Measurements from ENCODE around the gene ABHD17B. TPM values are rescaled to one million over a fixed set of nuclear protein-coding genes. Genes with fewer than 3 reads are reported as not detected.

Gene ABHD17B
- total RNA-seq, 2 donors from 2014 or later: 15.4 to 16.2 TPM

DNA sequence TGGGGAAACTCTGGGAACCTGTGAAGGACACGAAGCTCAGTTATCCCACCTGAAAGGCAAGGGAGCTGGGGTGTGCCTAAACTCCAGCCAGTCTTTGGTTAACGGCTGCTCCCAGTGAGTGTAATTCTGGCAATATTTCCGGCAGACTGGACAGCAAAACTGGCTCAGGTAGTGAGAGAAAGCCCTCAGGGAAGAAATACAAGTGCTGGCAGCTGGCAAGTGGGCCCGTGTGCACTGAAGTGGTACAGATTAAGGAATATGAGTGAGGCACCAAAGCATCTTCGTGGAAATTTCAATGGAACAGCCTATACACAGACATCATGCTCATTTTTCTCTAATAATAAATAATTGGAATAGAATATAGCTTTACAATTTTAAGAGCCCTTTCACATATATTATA lies 56.2 kb downstream of the ABHD17B start:
- Mint-ChIP-seq H3K27ac (no peak overlapping the region), H3K27me3 (ENCODE audit: low read depth) (no peaks in the 10 kb centered on the region)
- no peak for DNase-seq

DNA sequence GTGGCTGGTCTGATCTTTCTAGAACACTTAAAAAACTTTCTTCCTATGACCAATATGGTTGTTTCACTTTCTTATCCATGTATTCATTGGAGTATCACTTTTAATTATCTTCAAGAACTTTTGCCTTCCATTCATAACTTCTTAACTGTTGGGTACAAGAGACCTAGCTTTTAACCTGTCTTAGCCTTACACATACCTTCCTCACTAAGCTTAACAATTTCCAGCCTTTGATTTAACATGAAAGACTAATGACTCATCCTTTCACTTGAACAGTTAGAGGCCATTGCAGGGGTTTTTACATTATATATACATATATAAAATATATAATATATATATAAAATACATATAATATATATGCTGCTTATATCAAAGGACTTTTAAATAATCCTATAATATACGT lies 57.9 kb downstream of the ABHD17B start:
- H3K4me1 Mint-ChIP-seq (ENCODE audit: low read depth): peaks cover 22% of the 10 kb centered on the region
- H3K36me3 Mint-ChIP-seq (ENCODE audit: insufficient read depth in 2 of 2): no peaks in the 10 kb centered on the region
- no peak overlapping the region for H3K4me3 Mint-ChIP-seq
- peaks cover 0 to 3% of the 10 kb centered on the region in 2 donors for H3K9me3 Mint-ChIP-seq
- H3K27ac Mint-ChIP-seq: no peak overlapping the region
- DNase-seq: no peak
- ATAC-seq (replicated peaks in 1 of 2): peak; percentile 80 to 89
- no peaks in the 10 kb centered on the region for H3K27me3 Mint-ChIP-seq (ENCODE audit: low read depth)

More for the DNA sequence above, 56.2 kb downstream of the ABHD17B start:
- no peak for ATAC-seq (replicated peaks in 1 of 2)
- peaks cover 37% of the 10 kb centered on the region for H3K4me1 Mint-ChIP-seq (ENCODE audit: low read depth)
- H3K4me3 Mint-ChIP-seq: no peak overlapping the region
- H3K36me3 Mint-ChIP-seq (ENCODE audit: insufficient read depth in 2 of 2): peaks cover 4 to 5% of the 10 kb centered on the region in 2 donors
- peaks cover 2 to 4% of the 10 kb centered on the region in 2 donors for H3K9me3 Mint-ChIP-seq

DNA sequence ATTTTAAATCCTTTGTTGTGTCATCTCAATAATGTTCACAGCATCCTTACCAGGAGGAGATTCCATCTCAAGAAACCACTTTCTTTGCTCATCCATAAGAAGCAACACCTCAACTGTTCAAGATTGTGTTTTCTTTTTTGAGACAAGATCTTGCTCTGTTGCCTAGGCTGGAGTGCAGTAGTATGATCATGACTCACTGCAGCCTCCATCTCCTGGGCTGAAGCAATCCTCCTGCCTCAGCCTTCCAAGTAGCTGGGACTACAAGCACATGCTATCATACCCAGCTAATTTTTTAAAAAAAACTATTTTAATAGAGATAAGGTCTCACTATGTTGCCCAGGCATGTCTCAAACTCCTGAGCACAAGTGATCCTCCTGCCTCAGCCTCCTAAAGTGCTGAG lies 60.0 kb downstream of the ABHD17B start:
- Mint-ChIP-seq H3K27ac (no peak overlapping the region), H3K4me1 (ENCODE audit: low read depth) (peaks cover 18% of the 10 kb centered on the region), H3K36me3 (ENCODE audit: insufficient read depth in 2 of 2) (no peaks in the 10 kb centered on the region), H3K4me3 (no peak overlapping the region), H3K27me3 (ENCODE audit: low read depth) (no peaks in the 10 kb centered on the region), H3K9me3 (peaks cover 0 to 3% of the 10 kb centered on the region in 2 donors)
- no peak for ATAC-seq (replicated peaks in 1 of 2)
- DNase-seq: no peak

- ATAC-seq (replicated peaks in 1 of 2) (no peak), DNase-seq (no peak)
- Mint-ChIP-seq H3K4me3 (no peak overlapping the region), H3K9me3 (peaks cover 0 to 3% of the 10 kb centered on the region in 2 donors), H3K27ac (no peak overlapping the region), H3K4me1 (ENCODE audit: low read depth) (peaks cover 3% of the 10 kb centered on the region), H3K36me3 (ENCODE audit: insufficient read depth in 2 of 2) (no peaks in the 10 kb centered on the region), H3K27me3 (ENCODE audit: low read depth) (no peaks in the 10 kb centered on the region)
Measured at GRCh38 chr9:71847892-71848291, 63.1 kb downstream of the ABHD17B start.

GRCh38 chr9:71844808-71845207 lies 66.2 kb downstream of the ABHD17B start:
- no peaks in the 10 kb centered on the region for H3K4me1 Mint-ChIP-seq (ENCODE audit: low read depth)
- H3K27ac Mint-ChIP-seq: no peak overlapping the region
- DNase-seq (no peak), ATAC-seq (replicated peaks in 1 of 2) (no peak)
- no peak overlapping the region for H3K4me3 Mint-ChIP-seq
- no peaks in the 10 kb centered on the region for H3K27me3 Mint-ChIP-seq (ENCODE audit: low read depth)
- no peaks in the 10 kb centered on the region for H3K36me3 Mint-ChIP-seq (ENCODE audit: insufficient read depth in 2 of 2)
- peaks cover 0 to 4% of the 10 kb centered on the region in 2 donors for H3K9me3 Mint-ChIP-seq

DNA sequence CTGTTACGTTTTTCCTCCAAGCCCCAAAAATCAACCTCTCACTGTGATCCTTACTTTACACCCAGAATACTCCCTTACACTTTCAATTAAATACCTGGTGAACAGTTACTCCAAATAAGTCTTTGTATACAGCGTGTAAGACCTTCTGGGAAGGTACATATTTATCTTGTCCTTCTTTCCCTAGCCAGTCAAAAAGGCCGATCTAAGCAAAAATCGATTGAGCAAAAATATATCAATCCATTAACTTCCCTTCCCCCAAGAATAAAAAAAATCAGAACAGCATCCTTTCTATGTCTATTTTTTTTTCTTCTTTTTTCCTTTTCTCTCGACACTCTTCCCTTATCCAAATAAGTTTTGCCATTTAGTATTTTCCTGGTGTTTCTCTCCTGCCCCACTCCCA lies 71.3 kb downstream of the ABHD17B start:
- peaks cover 0 to 1% of the 10 kb centered on the region in 2 donors for H3K9me3 Mint-ChIP-seq
- no peaks in the 10 kb centered on the region for H3K4me1 Mint-ChIP-seq (ENCODE audit: low read depth)
- H3K27ac Mint-ChIP-seq: no peak overlapping the region
- ATAC-seq (replicated peaks in 1 of 2) (no peak), DNase-seq (no peak)
- peaks cover 3 to 4% of the 10 kb centered on the region in 2 donors for H3K36me3 Mint-ChIP-seq (ENCODE audit: insufficient read depth in 2 of 2)
- H3K4me3 Mint-ChIP-seq: no peak overlapping the region
- H3K27me3 Mint-ChIP-seq (ENCODE audit: low read depth): no peaks in the 10 kb centered on the region

GRCh38 chr9:71835596-71835995 lies 75.4 kb downstream of the ABHD17B start:
- Mint-ChIP-seq H3K9me3 (peaks cover 0 to 3% of the 10 kb centered on the region in 2 donors), H3K27me3 (ENCODE audit: low read depth) (no peaks in the 10 kb centered on the region), H3K36me3 (ENCODE audit: insufficient read depth in 2 of 2) (peaks cover 3 to 5% of the 10 kb centered on the region in 2 donors), H3K27ac (no peak overlapping the region), H3K4me1 (ENCODE audit: low read depth) (no peaks in the 10 kb centered on the region), H3K4me3 (no peak overlapping the region)
- no peak for DNase-seq
- no peak for ATAC-seq (replicated peaks in 1 of 2)

GRCh38 chr9:71830929-71831328 lies 80.1 kb downstream of the ABHD17B start:
- no peaks in the 10 kb centered on the region for H3K27me3 Mint-ChIP-seq (ENCODE audit: low read depth)
- peaks cover 1 to 5% of the 10 kb centered on the region in 2 donors for H3K36me3 Mint-ChIP-seq (ENCODE audit: insufficient read depth in 2 of 2)
- ATAC-seq (replicated peaks in 1 of 2): no peak
- H3K27ac Mint-ChIP-seq: no peak overlapping the region
- DNase-seq: no peak
- H3K9me3 Mint-ChIP-seq: peaks cover 0 to 3% of the 10 kb centered on the region in 2 donors
- H3K4me1 Mint-ChIP-seq (ENCODE audit: low read depth): no peaks in the 10 kb centered on the region
- H3K4me3 Mint-ChIP-seq: no peak overlapping the region

GRCh38 chr9:71830153-71830552 lies 80.8 kb downstream of the ABHD17B start:
- Mint-ChIP-seq H3K4me1 (ENCODE audit: low read depth) (no peaks in the 10 kb centered on the region), H3K9me3 (peaks cover 0 to 3% of the 10 kb centered on the region in 2 donors), H3K27ac (no peak overlapping the region), H3K36me3 (ENCODE audit: insufficient read depth in 2 of 2) (peaks cover 0 to 2% of the 10 kb centered on the region in 2 donors), H3K4me3 (no peak overlapping the region), H3K27me3 (ENCODE audit: low read depth) (no peaks in the 10 kb centered on the region)
- no peak for ATAC-seq (replicated peaks in 1 of 2)
- no peak for DNase-seq

GRCh38 chr9:71826279-71826678 lies 84.7 kb downstream of the ABHD17B start:
- no peaks in the 10 kb centered on the region for H3K36me3 Mint-ChIP-seq (ENCODE audit: insufficient read depth in 2 of 2)
- no peak overlapping the region for H3K27ac Mint-ChIP-seq
- H3K27me3 Mint-ChIP-seq (ENCODE audit: low read depth): no peaks in the 10 kb centered on the region
- peaks cover 15% of the 10 kb centered on the region for H3K4me1 Mint-ChIP-seq (ENCODE audit: low read depth)
- no peaks in the 10 kb centered on the region for H3K9me3 Mint-ChIP-seq
- ATAC-seq (replicated peaks in 1 of 2) (no peak), DNase-seq (no peak)
- no peak overlapping the region for H3K4me3 Mint-ChIP-seq

GRCh38 chr9:71824257-71824656 lies 86.7 kb downstream of the ABHD17B start:
- DNase-seq (no peak), ATAC-seq (replicated peaks in 1 of 2) (no peak)
- Mint-ChIP-seq H3K4me1 (ENCODE audit: low read depth) (peaks cover 15% of the 10 kb centered on the region), H3K4me3 (no peak overlapping the region), H3K27me3 (ENCODE audit: low read depth) (no peaks in the 10 kb centered on the region), H3K9me3 (no peaks in the 10 kb centered on the region), H3K36me3 (ENCODE audit: insufficient read depth in 2 of 2) (no peaks in the 10 kb centered on the region), H3K27ac (no peak overlapping the region)

DNA sequence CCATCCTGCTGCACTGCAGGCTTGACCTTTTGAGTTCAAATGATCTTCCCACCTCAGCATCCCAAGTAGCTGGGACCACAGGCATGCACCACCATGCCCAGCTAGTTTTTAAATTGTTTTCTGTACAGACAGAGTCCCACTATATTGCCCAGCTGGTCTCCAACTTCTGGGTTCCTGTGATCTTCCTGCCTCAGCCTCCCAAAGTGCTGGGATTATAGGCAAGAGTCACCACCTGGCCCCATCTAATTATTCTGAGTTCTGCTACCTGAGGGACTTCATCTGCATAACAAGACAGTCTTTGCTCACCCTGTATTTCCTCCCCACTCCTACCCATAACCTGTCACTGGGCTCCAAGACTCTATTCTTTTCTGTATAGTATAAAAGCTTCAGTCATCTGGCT lies 88.1 kb downstream of the ABHD17B start:
- no peaks in the 10 kb centered on the region for H3K36me3 Mint-ChIP-seq (ENCODE audit: insufficient read depth in 2 of 2)
- no peaks in the 10 kb centered on the region for H3K9me3 Mint-ChIP-seq
- H3K27ac Mint-ChIP-seq: no peak overlapping the region
- no peak for ATAC-seq (replicated peaks in 1 of 2)
- H3K4me3 Mint-ChIP-seq: no peak overlapping the region
- peaks cover 15% of the 10 kb centered on the region for H3K4me1 Mint-ChIP-seq (ENCODE audit: low read depth)
- H3K27me3 Mint-ChIP-seq (ENCODE audit: low read depth): no peaks in the 10 kb centered on the region
- DNase-seq: no peak

DNA sequence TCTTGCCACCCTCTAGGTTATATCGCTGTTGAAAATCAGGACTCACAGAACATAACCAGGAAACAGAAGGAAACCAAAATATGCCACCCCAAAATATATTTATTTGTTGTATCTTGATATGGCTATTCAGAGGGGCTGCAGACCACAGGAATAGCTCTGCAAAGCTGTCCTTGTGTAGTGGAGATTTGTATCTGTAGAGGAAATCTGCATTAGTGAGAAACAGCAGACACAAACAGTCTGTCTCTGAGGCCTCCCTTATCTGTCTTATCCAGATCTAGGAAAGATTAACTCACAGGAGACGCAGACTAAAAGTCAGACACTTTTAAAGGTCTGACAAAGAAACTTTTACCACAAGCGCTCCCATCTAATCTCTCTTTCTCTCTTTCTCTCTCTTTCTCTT lies 88.5 kb downstream of the ABHD17B start:
- ATAC-seq (replicated peaks in 1 of 2) (no peak), DNase-seq (no peak)

DNA sequence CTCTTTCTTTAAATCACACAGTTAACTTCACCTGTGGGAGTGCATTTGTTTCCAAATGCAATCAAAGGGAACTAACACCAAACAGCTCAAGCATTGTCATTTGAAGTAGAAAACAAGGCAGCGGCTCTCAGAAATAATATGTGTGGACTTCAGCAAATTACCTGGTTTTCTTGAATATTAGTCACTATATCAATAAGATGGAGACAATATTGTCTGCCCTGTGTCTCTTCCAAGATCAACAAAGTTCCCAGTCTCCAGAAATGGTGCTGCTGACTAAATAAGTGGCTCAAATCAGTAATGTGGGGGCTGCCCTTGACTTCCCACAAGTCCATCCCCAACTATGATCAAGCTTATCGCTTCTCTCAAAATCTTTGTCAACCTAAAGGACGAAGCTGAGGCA lies 89.6 kb downstream of the ABHD17B start:
- DNase-seq: no peak
- Mint-ChIP-seq H3K9me3 (no peaks in the 10 kb centered on the region), H3K4me3 (no peak overlapping the region), H3K36me3 (ENCODE audit: insufficient read depth in 2 of 2) (no peaks in the 10 kb centered on the region), H3K4me1 (ENCODE audit: low read depth) (peaks cover 25% of the 10 kb centered on the region), H3K27ac (no peak overlapping the region), H3K27me3 (ENCODE audit: low read depth) (no peaks in the 10 kb centered on the region)
- no peak for ATAC-seq (replicated peaks in 1 of 2)

More for the DNA sequence above, 88.5 kb downstream of the ABHD17B start:
- H3K27ac Mint-ChIP-seq: no peak overlapping the region
- H3K27me3 Mint-ChIP-seq (ENCODE audit: low read depth): no peaks in the 10 kb centered on the region
- peaks cover 17% of the 10 kb centered on the region for H3K4me1 Mint-ChIP-seq (ENCODE audit: low read depth)
- H3K36me3 Mint-ChIP-seq (ENCODE audit: insufficient read depth in 2 of 2): no peaks in the 10 kb centered on the region
- H3K4me3 Mint-ChIP-seq: no peak overlapping the region
- no peaks in the 10 kb centered on the region for H3K9me3 Mint-ChIP-seq

Data from activated T-cell treated with anti-CD3 and anti-CD28 coated beads, Interleukin-2, amount 50 U/mL, for 72 hours (primary cell).